ENCODE data around the gene ADCY9.

GRCh38 chr16:4158143-4159093 lies 42.2 kb upstream of the ADCY9 start:
- TF ChIP-seq, protein P1, sequence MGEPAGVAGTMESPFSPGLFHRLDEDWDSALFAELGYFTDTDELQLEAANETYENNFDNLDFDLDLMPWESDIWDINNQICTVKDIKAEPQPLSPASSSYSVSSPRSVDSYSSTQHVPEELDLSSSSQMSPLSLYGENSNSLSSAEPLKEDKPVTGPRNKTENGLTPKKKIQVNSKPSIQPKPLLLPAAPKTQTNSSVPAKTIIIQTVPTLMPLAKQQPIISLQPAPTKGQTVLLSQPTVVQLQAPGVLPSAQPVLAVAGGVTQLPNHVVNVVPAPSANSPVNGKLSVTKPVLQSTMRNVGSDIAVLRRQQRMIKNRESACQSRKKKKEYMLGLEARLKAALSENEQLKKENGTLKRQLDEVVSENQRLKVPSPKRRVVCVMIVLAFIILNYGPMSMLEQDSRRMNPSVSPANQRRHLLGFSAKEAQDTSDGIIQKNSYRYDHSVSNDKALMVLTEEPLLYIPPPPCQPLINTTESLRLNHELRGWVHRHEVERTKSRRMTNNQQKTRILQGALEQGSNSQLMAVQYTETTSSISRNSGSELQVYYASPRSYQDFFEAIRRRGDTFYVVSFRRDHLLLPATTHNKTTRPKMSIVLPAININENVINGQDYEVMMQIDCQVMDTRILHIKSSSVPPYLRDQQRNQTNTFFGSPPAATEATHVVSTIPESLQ (CRISPR knock-in tag; IDR thresholded peaks at IDR 0.05), result no peak
- TF ChIP-seq, protein P2, sequence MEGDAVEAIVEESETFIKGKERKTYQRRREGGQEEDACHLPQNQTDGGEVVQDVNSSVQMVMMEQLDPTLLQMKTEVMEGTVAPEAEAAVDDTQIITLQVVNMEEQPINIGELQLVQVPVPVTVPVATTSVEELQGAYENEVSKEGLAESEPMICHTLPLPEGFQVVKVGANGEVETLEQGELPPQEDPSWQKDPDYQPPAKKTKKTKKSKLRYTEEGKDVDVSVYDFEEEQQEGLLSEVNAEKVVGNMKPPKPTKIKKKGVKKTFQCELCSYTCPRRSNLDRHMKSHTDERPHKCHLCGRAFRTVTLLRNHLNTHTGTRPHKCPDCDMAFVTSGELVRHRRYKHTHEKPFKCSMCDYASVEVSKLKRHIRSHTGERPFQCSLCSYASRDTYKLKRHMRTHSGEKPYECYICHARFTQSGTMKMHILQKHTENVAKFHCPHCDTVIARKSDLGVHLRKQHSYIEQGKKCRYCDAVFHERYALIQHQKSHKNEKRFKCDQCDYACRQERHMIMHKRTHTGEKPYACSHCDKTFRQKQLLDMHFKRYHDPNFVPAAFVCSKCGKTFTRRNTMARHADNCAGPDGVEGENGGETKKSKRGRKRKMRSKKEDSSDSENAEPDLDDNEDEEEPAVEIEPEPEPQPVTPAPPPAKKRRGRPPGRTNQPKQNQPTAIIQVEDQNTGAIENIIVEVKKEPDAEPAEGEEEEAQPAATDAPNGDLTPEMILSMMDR (IDR thresholded peaks at IDR 0.05), result no peak
- TF ChIP-seq NFYB (CRISPR knock-in tag; conservative IDR thresholded peaks at IDR 0.05; ENCODE audit: low read depth), result no peak
- no peak for TF ChIP-seq NFE2L1 (CRISPR knock-in tag; IDR thresholded peaks at IDR 0.05)
- no peak for TF ChIP-seq RELA (CRISPR knock-in tag; IDR thresholded peaks at IDR 0.05; ENCODE audit: borderline replicate concordance)
- TF ChIP-seq SMAD3 (CRISPR knock-in tag; IDR thresholded peaks at IDR 0.05; ENCODE audit: borderline replicate concordance), result no peak
- no peak for TF ChIP-seq JUN (CRISPR knock-in tag; IDR thresholded peaks at IDR 0.05)
- TF ChIP-seq, protein P3, sequence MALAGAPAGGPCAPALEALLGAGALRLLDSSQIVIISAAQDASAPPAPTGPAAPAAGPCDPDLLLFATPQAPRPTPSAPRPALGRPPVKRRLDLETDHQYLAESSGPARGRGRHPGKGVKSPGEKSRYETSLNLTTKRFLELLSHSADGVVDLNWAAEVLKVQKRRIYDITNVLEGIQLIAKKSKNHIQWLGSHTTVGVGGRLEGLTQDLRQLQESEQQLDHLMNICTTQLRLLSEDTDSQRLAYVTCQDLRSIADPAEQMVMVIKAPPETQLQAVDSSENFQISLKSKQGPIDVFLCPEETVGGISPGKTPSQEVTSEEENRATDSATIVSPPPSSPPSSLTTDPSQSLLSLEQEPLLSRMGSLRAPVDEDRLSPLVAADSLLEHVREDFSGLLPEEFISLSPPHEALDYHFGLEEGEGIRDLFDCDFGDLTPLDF (CRISPR knock-in tag; IDR thresholded peaks at IDR 0.05), result no peak
- no peak for TF ChIP-seq IRF1 (CRISPR knock-in tag; IDR thresholded peaks at IDR 0.05)
- no peak for TF ChIP-seq USF2 (CRISPR knock-in tag; IDR thresholded peaks at IDR 0.05)
- no peak for TF ChIP-seq ELF4 (CRISPR knock-in tag; IDR thresholded peaks at IDR 0.05; ENCODE audit: low read depth)
- no peak for TF ChIP-seq ZNF138 (CRISPR knock-in tag; conservative IDR thresholded peaks at IDR 0.05)
